Thyroid gland (tissue), 4 donors: ENCODE measurements around the gene ADPRM.

Experiments
- CTCF ChIP-seq, 6 experiments: fragments of 200-600 bp in 3 of 6; fragments of 450-650 bp in 3 of 6; sonication (generic) in 3 of 6; IDR thresholded peaks; one replicate each; pipeline ENCODE4 v1.5.1; 2016 to 2019; ENCODE audit warnings: antibody characterized with exemption in 6 of 6, mild to moderate bottlenecking in 2 of 6, inconsistent platforms in 1 of 6, moderate library complexity in 1 of 6
- POLR2A ChIP-seq, 2 donors: fragments of 450-650 bp; IDR thresholded peaks; one replicate each; pipeline ENCODE4 v1.6.1; 2017; ENCODE audit warnings: antibody characterized with exemption in 2 of 2, mild to moderate bottlenecking in 2 of 2, moderate library complexity in 1 of 2

- TF ChIP-seq POLR2A (IDR thresholded peaks at IDR 0.05) (peak in 1 of 2 donors; percentile 22), CTCF (IDR thresholded peaks at IDR 0.05) (no peak)
Observed at GRCh38 chr17:10698096-10698818, 863 bp downstream of the ADPRM start.
